HEK293 (cell line): ENCODE results near the gene PLA2G4B.

Source experiments
- CTCF ChIA-PET: fragments of 350-600 bp; formaldehyde crosslinking; extraction: SDS; loops from one replicate; lab custom pipeline; 2021; ENCODE audit warnings: antibody characterized with exemption; lab: Yijun Ruan, JAX
- POLR2A ChIA-PET: fragments of 300-600 bp; formaldehyde crosslinking; extraction: SDS; loops from one replicate; lab custom pipeline; 2020; ENCODE audit warnings: antibody characterized with exemption, inconsistent platforms; lab: Yijun Ruan, JAX
- H3K27ac ChIP-seq: fragments of 200-500 bp; sonication (Bioruptor generic); 2 replicates; pipeline ENCODE4 v1.5.1; 2014; ENCODE audit warnings: low read depth, low read length, control low read depth, inconsistent platforms; ENCODE audit errors: extremely low read depth
- H3K36me3 ChIP-seq, 2 experiments: fragments of 200-500 bp in 1 of 2; sonication (Bioruptor generic) in 1 of 2; 1 replicate in 1 of 2; 2 replicates in 1 of 2; pipeline ENCODE4 v1.5.1; 2014 to 2017; ENCODE audit warnings: inconsistent platforms in 2 of 2, low read length in 2 of 2; ENCODE audit not compliant: control insufficient read depth in 2 of 2, insufficient read depth in 1 of 2
- H3K4me1 ChIP-seq: fragments of 200-500 bp; sonication (Bioruptor generic); 2 replicates; pipeline ENCODE4 v1.5.1; 2014; ENCODE audit warnings: mild to moderate bottlenecking, low read length, inconsistent platforms; ENCODE audit not compliant: control insufficient read depth, insufficient read depth
- H3K4me3 ChIP-seq: 2 replicates; pipeline ENCODE4 v1.5.1; 2011; ENCODE audit warnings: low read depth, mild to moderate bottlenecking, control low read depth, low read length, moderate library complexity
- H3K9me3 ChIP-seq: fragments of 200-500 bp; sonication (Bioruptor generic); 2 replicates; pipeline ENCODE4 v1.5.1; 2014; ENCODE audit warnings: low read depth, low read length, inconsistent platforms; ENCODE audit not compliant: control insufficient read depth, insufficient read depth
- PRDM1 ChIP-seq: fragments of 450-650 bp; formaldehyde crosslinking; IDR thresholded peaks from 2 replicates; pipeline ENCODE4; 2016; ENCODE audit warnings: missing biosample characterization, missing genetic modification characterization
- ZBTB21 ChIP-seq: fragments of 450-650 bp; formaldehyde crosslinking; IDR thresholded peaks from 2 replicates; pipeline ENCODE4 v1.5.1; 2017; ENCODE audit warnings: missing biosample characterization, missing genetic modification characterization
- ZNF211 ChIP-seq: fragments of 450-650 bp; formaldehyde crosslinking; IDR thresholded peaks from 2 replicates; pipeline ENCODE4 v1.5.1; 2016; ENCODE audit warnings: low read depth, missing biosample characterization, missing genetic modification characterization
- ZNF221 ChIP-seq: fragments of 450-650 bp; formaldehyde crosslinking; IDR thresholded peaks from 2 replicates; pipeline ENCODE4 v1.5.1; 2017; ENCODE audit warnings: missing biosample characterization, missing genetic modification characterization, borderline replicate concordance
- ZNF473 ChIP-seq: fragments of 450-650 bp; formaldehyde crosslinking; IDR thresholded peaks from 2 replicates; pipeline ENCODE4 v1.5.1; 2017; ENCODE audit warnings: missing biosample characterization, missing genetic modification characterization
- ZNF600 ChIP-seq: fragments of 450-650 bp; formaldehyde crosslinking; IDR thresholded peaks from 2 replicates; pipeline ENCODE4 v1.5.1; 2016; ENCODE audit warnings: missing biosample characterization, missing genetic modification characterization
- ZNF654 ChIP-seq: fragments of 450-650 bp; formaldehyde crosslinking; IDR thresholded peaks from 2 replicates; pipeline ENCODE4 v1.5.1; 2016; ENCODE audit warnings: low read depth, missing biosample characterization, missing genetic modification characterization
- ZNF664 ChIP-seq: fragments of 450-650 bp; formaldehyde crosslinking; IDR thresholded peaks from 2 replicates; pipeline ENCODE4 v1.5.1; 2016; ENCODE audit warnings: missing biosample characterization, missing genetic modification characterization
- ZNF768 ChIP-seq: fragments of 450-650 bp; formaldehyde crosslinking; IDR thresholded peaks from 2 replicates; pipeline ENCODE4 v1.5.1; 2018; ENCODE audit warnings: missing biosample characterization, mild to moderate bottlenecking, missing genetic modification characterization
- ZNF777 ChIP-seq: fragments of 450-650 bp; formaldehyde crosslinking; IDR thresholded peaks from 2 replicates; pipeline ENCODE4 v1.5.1; 2017; ENCODE audit warnings: missing biosample characterization, missing genetic modification characterization, borderline replicate concordance
- TF ChIP-seq, protein P1 (sequence below): fragments of 450-650 bp; formaldehyde crosslinking; IDR thresholded peaks from 2 replicates; pipeline ENCODE4 v1.5.1; 2016; ENCODE audit warnings: missing biosample characterization, missing genetic modification characterization
- TF ChIP-seq, protein P2 (sequence below): fragments of 450-650 bp; formaldehyde crosslinking; IDR thresholded peaks from 2 replicates; pipeline ENCODE4 v1.5.1; 2016; ENCODE audit warnings: missing biosample characterization, missing genetic modification characterization
- TF ChIP-seq, protein P3 (sequence below): fragments of 450-650 bp; formaldehyde crosslinking; IDR thresholded peaks from 2 replicates; pipeline ENCODE4 v1.5.1; 2016; ENCODE audit warnings: missing biosample characterization, missing genetic modification characterization
- TF ChIP-seq, protein P4 (sequence below): fragments of 450-650 bp; formaldehyde crosslinking; IDR thresholded peaks from 2 replicates; pipeline ENCODE4 v1.5.1; 2016; ENCODE audit warnings: missing biosample characterization, missing genetic modification characterization

Gene PLA2G4B

DNA sequence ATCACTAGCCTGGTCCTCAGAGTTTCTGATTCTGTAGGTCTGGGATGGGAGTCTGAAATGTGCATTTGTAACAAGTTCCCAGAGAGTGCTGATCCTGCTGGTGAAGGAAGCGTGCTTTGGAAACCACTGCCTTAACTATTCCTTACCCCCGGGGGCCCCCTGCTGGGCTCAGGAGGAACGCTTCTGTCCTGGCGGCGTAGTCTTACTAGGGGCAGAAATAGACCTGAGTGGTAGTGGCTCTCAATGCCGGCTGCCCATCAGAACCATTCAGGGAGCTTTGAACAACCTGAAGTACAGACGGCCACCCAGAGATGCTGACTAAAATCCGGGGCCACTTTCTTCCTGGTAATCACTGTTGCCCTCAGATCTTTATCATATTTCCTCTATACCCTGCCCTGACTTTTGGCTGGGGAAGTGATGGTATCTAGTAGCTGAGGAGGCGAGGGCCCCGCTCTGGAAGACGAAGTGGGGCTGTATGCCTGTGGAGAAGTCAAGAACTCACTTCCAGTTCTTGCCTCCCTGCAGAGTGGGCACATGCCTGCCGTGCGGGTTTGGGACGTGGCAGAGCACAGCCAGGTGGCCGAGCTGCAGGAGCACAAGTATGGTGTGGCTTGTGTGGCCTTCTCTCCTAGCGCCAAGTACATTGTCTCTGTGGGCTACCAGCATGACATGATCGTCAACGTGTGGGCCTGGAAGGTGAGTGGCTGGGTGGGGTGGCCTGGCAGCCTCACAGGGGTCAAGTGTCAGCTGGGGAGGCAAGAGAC is 27.0 kb upstream of the PLA2G4B start:
- H3K27ac ChIP-seq, result no peak overlapping the region
- TF ChIP-seq, protein P1, sequence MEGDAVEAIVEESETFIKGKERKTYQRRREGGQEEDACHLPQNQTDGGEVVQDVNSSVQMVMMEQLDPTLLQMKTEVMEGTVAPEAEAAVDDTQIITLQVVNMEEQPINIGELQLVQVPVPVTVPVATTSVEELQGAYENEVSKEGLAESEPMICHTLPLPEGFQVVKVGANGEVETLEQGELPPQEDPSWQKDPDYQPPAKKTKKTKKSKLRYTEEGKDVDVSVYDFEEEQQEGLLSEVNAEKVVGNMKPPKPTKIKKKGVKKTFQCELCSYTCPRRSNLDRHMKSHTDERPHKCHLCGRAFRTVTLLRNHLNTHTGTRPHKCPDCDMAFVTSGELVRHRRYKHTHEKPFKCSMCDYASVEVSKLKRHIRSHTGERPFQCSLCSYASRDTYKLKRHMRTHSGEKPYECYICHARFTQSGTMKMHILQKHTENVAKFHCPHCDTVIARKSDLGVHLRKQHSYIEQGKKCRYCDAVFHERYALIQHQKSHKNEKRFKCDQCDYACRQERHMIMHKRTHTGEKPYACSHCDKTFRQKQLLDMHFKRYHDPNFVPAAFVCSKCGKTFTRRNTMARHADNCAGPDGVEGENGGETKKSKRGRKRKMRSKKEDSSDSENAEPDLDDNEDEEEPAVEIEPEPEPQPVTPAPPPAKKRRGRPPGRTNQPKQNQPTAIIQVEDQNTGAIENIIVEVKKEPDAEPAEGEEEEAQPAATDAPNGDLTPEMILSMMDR, result peak; percentile 56; the same call in 1 of the 2 replicates
- TF ChIP-seq, protein P2, sequence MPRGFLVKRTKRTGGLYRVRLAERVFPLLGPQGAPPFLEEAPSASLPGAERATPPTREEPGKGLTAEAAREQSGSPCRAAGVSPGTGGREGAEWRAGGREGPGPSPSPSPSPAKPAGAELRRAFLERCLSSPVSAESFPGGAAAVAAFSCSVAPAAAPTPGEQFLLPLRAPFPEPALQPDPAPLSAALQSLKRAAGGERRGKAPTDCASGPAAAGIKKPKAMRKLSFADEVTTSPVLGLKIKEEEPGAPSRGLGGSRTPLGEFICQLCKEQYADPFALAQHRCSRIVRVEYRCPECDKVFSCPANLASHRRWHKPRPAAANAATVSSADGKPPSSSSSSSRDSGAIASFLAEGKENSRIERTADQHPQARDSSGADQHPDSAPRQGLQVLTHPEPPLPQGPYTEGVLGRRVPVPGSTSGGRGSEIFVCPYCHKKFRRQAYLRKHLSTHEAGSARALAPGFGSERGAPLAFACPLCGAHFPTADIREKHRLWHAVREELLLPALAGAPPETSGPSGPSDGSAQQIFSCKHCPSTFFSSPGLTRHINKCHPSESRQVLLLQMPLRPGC (tag by site-specific recombination), result no peak
- TF ChIP-seq ZNF600 (tag by site-specific recombination) (0 out of 2 replicates have a peak, but pooled peaks have one; percentile 32), ZNF654 (tag by site-specific recombination) (peak; percentile 76)
- TF ChIP-seq, all 188 proteins: peak for 3
- Histone ChIP-seq H3K9me3 (no peaks in the 10 kb centered on the region), H3K36me3 (peaks cover 0 to 16% of the 10 kb centered on the region in 2 experiments; a peak in 1 of 3 replicates), H3K4me1 (no peaks in the 10 kb centered on the region), H3K4me3 (no peak overlapping the region)
- POLR2A ChIA-PET, result no interaction called here
- CTCF ChIA-PET, result interaction anchor here (0.6 to 6.5 kb wide), 25 partner anchors 8 to 368 kb away, joined by 3 to 100 read pairs (median 4); partner anchors contain the start of gene MAPKBP1

DNA sequence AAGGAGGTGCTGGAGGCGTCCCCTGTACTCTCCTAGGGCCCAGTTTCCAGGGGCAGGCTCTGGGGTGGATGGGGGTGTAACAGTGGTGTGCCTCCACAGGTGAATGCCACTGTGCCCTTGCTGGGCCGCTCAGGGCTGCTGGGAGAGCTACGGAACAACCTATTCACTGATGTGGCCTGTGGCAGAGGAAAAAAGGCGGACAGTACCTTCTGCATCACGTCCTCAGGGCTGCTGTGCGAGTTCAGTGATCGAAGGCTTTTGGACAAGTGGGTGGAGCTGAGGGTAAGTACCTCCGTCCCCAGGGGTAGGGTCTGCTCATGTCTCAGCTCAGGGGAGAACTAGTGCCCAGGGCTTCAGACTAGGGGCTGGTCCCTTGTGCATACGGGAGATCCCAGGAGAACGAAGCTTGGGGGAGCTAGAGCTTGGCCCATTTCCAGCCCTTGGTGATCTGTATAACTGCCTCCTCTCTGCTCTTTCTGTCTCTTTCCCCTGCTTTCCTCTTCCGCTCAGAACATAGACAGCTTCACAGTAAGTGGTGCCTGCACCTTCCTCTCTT is 25.7 kb upstream of the PLA2G4B start:
- no peak overlapping the region for H3K27ac ChIP-seq
- peaks cover 0 to 27% of the 10 kb centered on the region in 2 experiments; a peak in 1 of 3 replicates for H3K36me3 ChIP-seq
- ChIA-PET POLR2A (no interaction called here), CTCF (interaction anchor here (0.6 to 6.5 kb wide), 8 partner anchors 25 to 347 kb away, joined by 3 to 100 read pairs (median 6); partner anchors contain the start of gene MAPKBP1)
- no peak overlapping the region for H3K4me3 ChIP-seq
- no peaks in the 10 kb centered on the region for H3K4me1 ChIP-seq
- H3K9me3 ChIP-seq, result no peaks in the 10 kb centered on the region
- TF ChIP-seq, protein P1, result no peak
- TF ChIP-seq ZNF473 (tag by site-specific recombination), result no peak
- TF ChIP-seq ZNF664 (tag by site-specific recombination), result no peak
- no peak for TF ChIP-seq ZNF768 (tag by site-specific recombination)
- TF ChIP-seq, protein P3, sequence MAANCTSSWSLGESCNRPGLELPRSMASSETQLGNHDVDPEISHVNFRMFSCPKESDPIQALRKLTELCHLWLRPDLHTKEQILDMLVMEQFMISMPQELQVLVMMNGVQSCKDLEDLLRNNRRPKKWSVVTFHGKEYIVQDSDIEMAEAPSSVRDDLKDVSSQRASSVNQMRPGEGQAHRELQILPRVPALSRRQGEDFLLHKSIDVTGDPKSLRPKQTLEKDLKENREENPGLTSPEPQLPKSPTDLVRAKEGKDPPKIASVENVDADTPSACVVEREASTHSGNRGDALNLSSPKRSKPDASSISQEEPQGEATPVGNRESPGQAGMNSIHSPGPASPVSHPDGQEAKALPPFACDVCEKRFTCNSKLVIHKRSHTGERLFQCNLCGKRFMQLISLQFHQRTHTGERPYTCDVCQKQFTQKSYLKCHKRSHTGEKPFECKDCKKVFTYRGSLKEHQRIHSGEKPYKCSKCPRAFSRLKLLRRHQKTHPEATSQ (tag by site-specific recombination), result no peak
- TF ChIP-seq, protein P4, sequence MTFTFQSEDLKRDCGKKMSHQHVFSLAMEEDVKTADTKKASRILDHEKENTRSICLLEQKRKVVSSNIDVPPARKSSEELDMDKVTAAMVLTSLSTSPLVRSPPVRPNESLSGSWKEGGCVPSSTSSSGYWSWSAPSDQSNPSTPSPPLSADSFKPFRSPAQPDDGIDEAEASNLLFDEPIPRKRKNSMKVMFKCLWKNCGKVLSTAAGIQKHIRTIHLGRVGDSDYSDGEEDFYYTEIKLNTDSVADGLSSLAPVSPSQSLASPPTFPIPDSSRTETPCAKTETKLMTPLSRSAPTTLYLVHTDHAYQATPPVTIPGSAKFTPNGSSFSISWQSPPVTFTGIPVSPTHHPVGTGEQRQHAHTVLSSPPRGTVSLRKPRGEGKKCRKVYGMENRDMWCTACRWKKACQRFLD (tag by site-specific recombination), result no peak
- no peak for TF ChIP-seq PRDM1 (tag by site-specific recombination)
- no peak for TF ChIP-seq ZBTB21
- TF ChIP-seq ZNF221, result no peak
- TF ChIP-seq ZNF777, result no peak
- TF ChIP-seq ZNF211 (tag by site-specific recombination), result no peak
